B cell (primary cell): Measurements from ENCODE around the gene NDFIP1. TPM values are rescaled to one million over a fixed set of nuclear protein-coding genes. Genes with fewer than 3 reads are reported as not detected.

Source experiments
- ATAC-seq: fragments of 200-7000 bp; cut with Tn5 transposase; one replicate; pipeline ENCODE4 v1.10.0; 2021; ENCODE audit warnings: low read depth, mild to moderate bottlenecking, moderate number of reproducible peaks, moderate library complexity
- CTCF ChIA-PET: fragments of 350-600 bp; sonication (Branson Sonifier 250); formaldehyde crosslinking; loops from one replicate; lab custom pipeline; 2021; ENCODE audit warnings: antibody characterized with exemption, inconsistent platforms; lab: Charles Lee
- POLR2A ChIA-PET: fragments of 350-600 bp; sonication (Branson Sonifier 250); formaldehyde crosslinking; loops from one replicate; lab custom pipeline; 2021; ENCODE audit warnings: antibody characterized with exemption; lab: Charles Lee
- DNase-seq: peaks from one replicate; pipeline ENCODE4 v3.0.0; 2013
- H2AFZ ChIP-seq: 2 replicates; pipeline ENCODE4 v1.6.1; 2012; ENCODE audit warnings: mild to moderate bottlenecking, low read depth, low read length; ENCODE audit not compliant: insufficient read depth, poor library complexity, severe bottlenecking
- H3K27ac ChIP-seq, 2 donors: 1 replicate in 1 of 2; 2 replicates in 1 of 2; pipeline ENCODE4 v1.5.1; 2012 to 2013; ENCODE audit warnings: low read length in 2 of 2, mild to moderate bottlenecking in 2 of 2, moderate library complexity in 1 of 2
- H3K27me3 ChIP-seq, 4 experiments: fragments of 200-600 bp in 1 of 4; sonication (generic) in 1 of 4; replicated peaks in 1 of 4; 1 replicate in 2 of 4; 2 replicates in 2 of 4; pipeline versions ENCODE4 v1.6.1 to v1.7.0; 2013 to 2016; ENCODE audit warnings: low read length in 3 of 4, mild to moderate bottlenecking in 2 of 4, mixed read lengths in 1 of 4, moderate library complexity in 1 of 4; ENCODE audit not compliant: insufficient read depth in 4 of 4, control insufficient read depth in 3 of 4; ENCODE audit errors: control extremely low read depth in 1 of 4
- H3K36me3 ChIP-seq, 2 experiments: replicated peaks in 1 of 2; 1 replicate in 1 of 2; 2 replicates in 1 of 2; pipeline versions ENCODE4 v1.6.1 to v1.7.1; 2013; ENCODE audit warnings: low read length in 1 of 2; ENCODE audit not compliant: insufficient read depth in 2 of 2, control insufficient read depth in 1 of 2; ENCODE audit errors: control extremely low read depth in 1 of 2, extremely low read depth in 1 of 2
- H3K4me1 ChIP-seq, 2 donors: fragments of 200-600 bp in 1 of 2; sonication (generic) in 1 of 2; 1 replicate in 1 of 2; 2 replicates in 1 of 2; pipeline versions ENCODE4 v1.5.1 to v1.6.1; 2013 to 2017; ENCODE audit warnings: low read length in 2 of 2; ENCODE audit not compliant: control insufficient read depth in 2 of 2, insufficient read depth in 2 of 2
- H3K4me2 ChIP-seq: replicated peaks from 2 replicates; pipeline ENCODE3; 2012; ENCODE audit warnings: mild to moderate bottlenecking, low read depth, low read length; ENCODE audit not compliant: poor library complexity, severe bottlenecking
- H3K4me3 ChIP-seq, 5 experiments: fragments of 200-600 bp in 1 of 5; sonication (generic) in 1 of 5; 1 replicate in 3 of 5; 2 replicates in 2 of 5; pipeline versions ENCODE4 v1.5.1 to v1.7.0; 2011 to 2016; ENCODE audit warnings: low read length in 4 of 5, mild to moderate bottlenecking in 4 of 5, low read depth in 2 of 5, control low read depth in 1 of 5, moderate library complexity in 1 of 5; ENCODE audit not compliant: insufficient read depth in 1 of 5; ENCODE audit errors: control extremely low read depth in 1 of 5, extremely low read depth in 1 of 5
- H3K79me2 ChIP-seq: fragments of 200-600 bp; sonication (generic); one replicate; pipeline ENCODE4 v1.6.0; 2016; ENCODE audit warnings: low read length; ENCODE audit not compliant: control insufficient read depth, insufficient read depth
- H3K9ac ChIP-seq: fragments of 200-600 bp; sonication (generic); 2 replicates; pipeline ENCODE4 v1.6.1; 2017; ENCODE audit warnings: mild to moderate bottlenecking, low read length, moderate library complexity
- H3K9me3 ChIP-seq, 3 donors: one replicate each; pipeline versions ENCODE4 v1.6.1 to v1.7.1; 2013; ENCODE audit warnings: low read length in 2 of 3; ENCODE audit not compliant: control insufficient read depth in 2 of 3, insufficient read depth in 1 of 3; ENCODE audit errors: control extremely low read depth in 1 of 3
- H4K20me1 ChIP-seq: 2 replicates; pipeline ENCODE4 v1.6.0; 2012; ENCODE audit warnings: mild to moderate bottlenecking, low read length; ENCODE audit not compliant: insufficient read depth, control insufficient read depth, poor library complexity, severe bottlenecking
- H3K27ac Mint-ChIP-seq: one replicate; pipeline ENCODE4 v1.8.0; 2021; ENCODE audit warnings: mixed read lengths
- H3K27me3 Mint-ChIP-seq: one replicate; pipeline ENCODE4 v1.8.0; 2021; ENCODE audit warnings: mixed read lengths
- H3K4me1 Mint-ChIP-seq: one replicate; pipeline ENCODE4 v1.8.0; 2021; ENCODE audit warnings: mixed read lengths
- H3K4me3 Mint-ChIP-seq: one replicate; pipeline ENCODE4 v1.8.0; 2021; ENCODE audit warnings: mixed read lengths
- H3K9me3 Mint-ChIP-seq: one replicate; pipeline ENCODE4 v1.8.0; 2022; ENCODE audit warnings: mixed read lengths; ENCODE audit not compliant: insufficient read depth
- CTCF ChIP-seq: fragments of 200-600 bp; IDR thresholded peaks from one replicate; pipeline ENCODE4 v1.8.0; 2022; ENCODE audit warnings: antibody characterized with exemption, mild to moderate bottlenecking
- EZH2 ChIP-seq: IDR thresholded peaks from 2 replicates; pipeline ENCODE4 v1.6.1; 2012; ENCODE audit warnings: borderline replicate concordance, low read depth, mild to moderate bottlenecking, moderate library complexity, low read length; ENCODE audit not compliant: insufficient read depth, poor library complexity, severe bottlenecking
- WGBS: methylation state at CpG from one replicate; pipeline ENCODE4 v1.1.5; 2013; ENCODE audit warnings: missing lambda C conversion rate; ENCODE audit not compliant: insufficient coverage; 5-methylcytosine and 5-hydroxymethylcytosine counted together
- intact Hi-C: fragments of 100-400 bp; cut with micrococcal nuclease; formaldehyde crosslinking; loops from one replicate; pipeline ENCODE4 v1.10.0; 2022
- polyA plus RNA-seq: library from polyadenylated mRNA; depleted of rRNA; stranded (reverse); fragments of >200 nt; gene quantifications from 2 replicates; pipeline ENCODE4 v1.2.3, GENCODE V29; 2012
- total RNA-seq, 2 donors: library from RNA; stranded (reverse); fragments of 120-200 nt in 1 of 2; gene quantifications; 1 replicate in 1 of 2; 2 replicates in 1 of 2; pipeline versions ENCODE4 v1.2.3 to v1.2.4, GENCODE V29; 2013 to 2022

The NDFIP1 gene
- total and polyA plus RNA-seq, 2 donors (not counting 1 experiment from before 2014, with no cell fraction given): 10.6 to 34.6 TPM

GRCh38 chr5:142107036-142107735, 1.4 kb upstream of the NDFIP1 start:
- TF ChIP-seq EZH2: no peak
- TF ChIP-seq CTCF: no peak
- Histone ChIP-seq H3K27me3 (no peaks in the 10 kb centered on the region), H4K20me1 (no peaks in the 10 kb centered on the region), H3K9me3 (no peaks in the 10 kb centered on the region), H3K4me2 (no peak overlapping the region), H3K9ac (no peak overlapping the region), H3K4me3 (no peak overlapping the region), H3K27ac (no peak overlapping the region), H3K36me3 (no peaks in the 10 kb centered on the region), H3K4me1 (peaks cover 14 to 17% of the 10 kb centered on the region in 2 donors), H2AFZ (no peak overlapping the region), H3K79me2 (peaks cover 33% of the 10 kb centered on the region)
- Mint-ChIP-seq H3K9me3 (no peaks in the 10 kb centered on the region), H3K4me1 (peaks cover 27% of the 10 kb centered on the region), H3K27ac (peak overlapping the region; percentile 50), H3K27me3 (peaks cover 4% of the 10 kb centered on the region), H3K4me3 (peak overlapping the region; percentile 92)
- CTCF ChIA-PET: interaction anchor here (0.5 to 1.8 kb wide), 8 partner anchors 36 to 676 kb away, joined by 3 to 8 read pairs (median 3); partner anchors contain the start of gene RNF14
- no peak for DNase-seq
- no CpG with 5 or more reads among the region's 2 CpGs for WGBS
- POLR2A ChIA-PET: interaction anchor here (0.6 kb wide), 1 partner anchor 36 kb away, joined by 3 read pairs; no protein-coding TSS in a partner anchor
- no peak for ATAC-seq
- intact Hi-C loops: loop anchor here (5.0 to 10.0 kb wide), 2 partner anchors 452 to 1415 kb away; partner anchors contain the start of genes FCHSD1, HARS1 and HARS2
